ENCODE results near the gene HIPK4. TPM values are rescaled to one million over a fixed set of nuclear protein-coding genes. Genes with fewer than 3 reads are reported as not detected.
"Not testable (repeated sequence)": the region's sequence is repeated elsewhere in the genome, so short reads cannot be mapped to it uniquely, and the experiment has no call there.

HIPK4 gene
- total RNA-seq, 1 donor from 2014 or later = 0.72 TPM

DNA sequence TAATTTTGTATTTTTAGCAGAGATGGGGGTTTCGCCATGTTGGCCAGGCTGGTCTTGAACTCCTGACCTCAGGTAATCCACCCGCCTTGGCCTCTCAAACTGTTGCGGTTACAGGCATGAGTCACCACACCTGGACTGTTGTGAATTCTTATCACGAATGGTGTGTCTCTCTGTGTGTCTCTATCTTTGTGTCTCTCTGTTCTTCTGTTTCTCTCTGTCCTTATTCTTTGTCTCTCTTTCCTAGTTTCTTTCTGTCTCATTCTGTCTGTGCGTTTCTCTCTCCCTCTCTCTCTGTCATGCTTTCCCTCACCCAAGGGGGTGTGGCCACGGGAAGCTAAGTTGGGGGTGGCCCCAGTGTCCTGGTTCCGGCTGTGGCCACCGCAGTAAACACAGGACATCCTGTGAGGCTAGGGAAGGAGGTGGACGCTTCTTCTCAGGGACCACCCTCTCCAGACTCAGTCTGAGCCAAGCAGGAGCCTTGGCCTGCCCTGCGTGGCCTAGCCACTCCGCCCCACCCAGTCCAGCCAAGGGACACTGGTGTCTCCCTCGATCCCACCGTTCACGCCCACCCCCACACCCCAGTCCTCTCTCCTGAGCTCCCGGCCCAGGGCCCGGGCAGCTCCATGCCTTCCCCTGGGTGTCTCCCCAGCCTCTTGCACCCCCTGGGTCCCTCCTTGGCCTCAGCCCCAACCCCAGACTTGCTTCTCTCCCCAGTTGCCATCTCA lies 27.1 kb upstream of the HIPK4 start:
- peak; percentile 49 for DNase-seq (ENCODE audit: low spot score)

DNA sequence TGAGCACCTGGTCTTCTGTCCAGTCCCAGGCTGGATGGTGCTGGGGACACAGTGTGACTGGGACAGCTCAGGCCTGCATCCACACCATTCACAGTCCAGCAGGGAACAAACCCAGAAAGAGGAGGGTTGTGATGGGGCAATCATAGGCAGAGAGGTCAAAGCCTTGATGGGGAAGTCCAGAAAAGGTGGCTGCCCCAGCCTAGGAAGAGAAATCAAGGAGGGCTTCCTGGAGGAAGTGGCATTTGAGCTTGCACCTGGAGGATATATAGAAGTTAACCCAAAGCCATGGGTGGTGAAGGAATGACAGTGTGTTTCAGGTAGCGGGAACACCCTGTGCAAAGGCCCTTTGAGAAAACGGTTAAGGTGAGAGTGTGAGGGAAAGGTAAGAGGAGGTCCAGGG lies 25.8 kb upstream of the HIPK4 start:
- DNase-seq (ENCODE audit: low spot score) = no peak

DNA sequence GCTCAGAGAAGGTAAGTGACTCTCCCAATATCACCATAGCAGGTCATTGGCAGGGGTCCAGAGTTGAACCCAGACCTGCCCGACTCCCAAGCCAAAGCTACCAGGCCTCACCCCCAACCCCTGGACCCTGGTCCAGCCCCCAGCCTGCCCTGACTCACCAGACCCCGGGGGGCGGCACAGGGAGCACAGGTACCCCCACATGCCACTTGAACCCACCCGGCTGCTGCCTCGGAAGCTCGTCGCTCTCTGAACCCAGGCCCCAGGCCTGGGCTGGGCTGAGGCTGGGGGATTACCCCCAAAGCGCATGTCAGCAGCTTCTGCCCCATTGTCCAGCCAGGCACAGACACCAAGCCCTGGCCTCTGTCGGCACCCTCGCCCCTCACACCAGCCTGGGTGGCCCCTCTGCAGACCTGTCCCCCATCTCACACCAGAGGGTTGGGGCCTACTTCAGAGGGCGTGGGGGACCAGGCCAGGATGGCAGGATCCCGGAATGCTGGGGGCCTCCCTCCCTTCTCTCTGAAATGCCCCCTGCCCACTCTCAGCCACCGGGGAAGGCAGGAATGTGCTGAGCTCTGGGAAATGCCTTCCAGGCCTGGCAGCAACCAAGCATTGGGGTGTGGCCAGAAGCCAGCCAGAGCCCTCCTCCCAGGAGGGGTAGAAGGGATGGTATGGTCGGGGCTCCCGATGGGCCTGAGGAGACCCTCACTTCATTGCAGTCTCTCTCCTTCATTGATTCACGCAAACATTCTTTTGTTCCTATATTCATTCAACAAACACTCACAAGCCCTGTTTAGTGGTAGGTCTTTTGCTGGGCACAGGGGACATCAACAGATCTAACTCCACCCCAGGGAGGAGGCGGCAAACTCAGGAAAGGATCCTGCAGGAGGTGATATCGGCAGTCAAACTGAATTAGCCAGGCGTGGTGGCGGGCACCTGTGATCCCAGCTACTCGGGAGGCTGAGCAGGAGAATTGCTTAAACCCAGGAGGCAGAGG lies 24.9 kb upstream of the HIPK4 start:
- DNase-seq (ENCODE audit: low spot score) = peak; percentile 35

DNA sequence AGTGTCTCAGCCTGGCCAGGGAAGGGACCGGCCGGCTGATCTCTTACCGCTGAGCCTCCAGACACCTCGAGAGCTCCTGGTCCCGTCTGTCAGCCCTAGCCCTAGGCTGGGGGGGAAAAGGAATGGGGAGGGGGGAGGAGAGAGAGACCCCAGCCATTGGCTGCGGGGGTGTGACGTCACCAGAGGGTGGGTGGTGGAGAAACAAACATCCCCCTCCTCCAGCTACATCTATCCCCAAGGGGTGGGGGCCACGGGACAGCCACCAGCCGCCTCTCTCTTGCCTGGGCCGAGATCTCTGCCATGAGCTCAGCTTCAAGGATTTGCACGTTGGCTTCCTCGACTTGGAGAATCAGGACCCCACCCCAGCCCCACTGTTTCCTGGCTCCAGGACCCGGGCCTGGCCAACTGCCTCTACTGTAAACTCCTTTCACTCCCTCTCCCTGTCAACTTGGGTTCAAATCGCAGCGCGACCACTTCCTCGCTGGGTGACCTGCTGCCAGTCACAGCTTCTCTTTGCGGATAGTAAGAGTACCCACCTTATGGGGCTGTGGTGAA lies 23.4 kb upstream of the HIPK4 start, which contains the start of gene PRX:
TSS of gene PRX (minus strand) at position 88 of the 555 bp plus-strand sequence. CDS start 5,446 bp downstream, outside the sequence.
- peak; percentile 33 for DNase-seq (ENCODE audit: low spot score)

DNA sequence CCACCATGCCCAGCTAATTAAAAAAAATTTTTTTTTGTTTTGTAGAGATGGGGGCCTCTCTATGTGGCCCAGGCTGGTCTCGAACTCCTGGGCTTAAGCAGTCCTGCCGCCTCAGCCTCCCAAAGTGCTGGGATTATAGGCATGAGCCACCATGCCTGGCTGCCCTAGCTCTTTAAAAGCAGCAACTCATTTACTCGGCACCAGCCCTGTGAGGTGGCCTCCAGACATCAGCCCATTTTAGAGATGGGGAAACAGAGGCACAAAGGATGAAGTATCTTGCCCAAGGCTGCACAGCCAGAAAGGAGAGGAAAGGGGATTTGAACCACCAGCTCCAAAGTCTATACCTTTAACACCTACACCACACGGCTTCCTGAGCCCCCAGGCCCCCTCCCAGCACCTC lies 22.9 kb upstream of the HIPK4 start:
- no peak for DNase-seq (ENCODE audit: low spot score)

DNA sequence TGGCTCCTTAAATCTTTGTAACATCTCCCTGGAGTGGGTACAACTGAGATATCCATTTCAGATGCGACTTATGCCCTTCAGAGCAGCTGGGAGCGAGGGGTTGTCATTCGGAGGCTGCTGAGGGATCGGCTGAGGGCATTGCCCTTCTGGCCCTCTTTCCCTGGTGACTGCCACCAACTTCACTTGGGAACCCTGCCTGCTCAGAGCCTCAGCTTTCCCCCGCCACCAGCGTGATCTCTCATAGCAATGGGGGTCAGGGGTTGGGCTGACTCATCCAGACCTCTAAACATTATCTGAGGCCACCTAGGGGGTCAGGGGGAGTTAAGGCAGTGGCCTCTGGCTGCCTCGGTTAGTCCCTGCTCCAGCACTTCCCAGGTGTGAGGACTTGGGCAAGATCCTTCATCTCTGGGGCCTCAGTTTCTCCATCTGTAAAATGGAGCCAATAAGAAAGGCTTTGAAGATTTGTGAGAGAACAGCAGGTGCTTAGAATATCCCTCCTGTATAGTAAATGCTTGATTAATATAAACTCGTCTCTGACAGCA lies 22.0 kb upstream of the HIPK4 start:
- no peak for DNase-seq (ENCODE audit: low spot score)

DNA sequence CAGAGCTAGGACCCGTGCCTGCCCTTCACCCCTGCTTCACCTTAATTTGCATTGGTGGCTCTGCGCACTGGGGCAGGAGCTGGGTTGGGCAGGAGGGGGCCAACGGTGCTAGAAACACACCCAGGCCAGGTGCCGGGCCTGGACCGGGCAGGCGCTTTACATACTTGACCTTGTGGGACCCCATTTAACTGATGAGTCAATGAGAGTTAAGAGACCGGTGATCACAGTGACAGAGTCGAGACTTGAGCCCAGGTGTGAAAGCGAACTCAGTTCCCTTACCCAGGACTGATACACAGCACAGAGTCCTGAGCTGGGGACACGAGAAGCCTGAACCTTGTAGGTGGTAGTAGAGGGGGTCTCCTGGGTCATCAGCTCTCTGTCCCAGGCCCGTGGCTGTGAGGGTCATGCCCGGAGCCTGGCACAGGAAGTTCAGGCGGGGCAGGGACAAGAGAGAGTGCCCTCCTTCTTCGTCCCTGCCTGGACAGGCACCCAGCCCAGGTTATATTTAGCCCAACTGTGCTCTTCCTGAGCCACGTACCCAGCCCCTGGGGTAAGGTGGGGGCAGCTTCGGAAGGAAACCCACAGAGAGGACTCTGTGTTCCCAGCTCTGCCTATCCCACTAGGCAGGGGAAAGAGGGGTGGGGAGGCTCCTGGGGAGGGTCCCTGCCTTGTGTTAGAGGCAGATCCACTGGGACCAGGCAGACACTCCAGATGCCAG lies 21.3 kb upstream of the HIPK4 start:
- DNase-seq (ENCODE audit: low spot score) = no peak

DNA sequence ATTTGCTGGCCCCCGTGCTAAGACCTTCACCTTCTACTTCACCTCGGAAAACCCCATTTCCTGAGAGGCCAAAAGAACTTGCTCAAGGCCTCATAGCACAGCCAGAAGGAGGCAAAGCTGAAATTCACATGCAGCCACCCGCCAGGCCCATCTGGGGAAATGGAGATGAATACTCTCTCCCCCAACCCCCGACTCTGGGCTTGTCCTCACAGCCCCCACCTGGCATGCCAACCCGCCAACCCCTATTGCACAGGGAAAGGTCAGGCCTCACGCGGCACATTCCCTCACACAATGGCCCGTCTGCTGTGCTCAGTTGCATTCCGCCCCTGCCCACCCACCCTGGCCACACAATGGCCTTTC lies 20.0 kb upstream of the HIPK4 start:
- DNase-seq (ENCODE audit: low spot score) = no peak

DNA sequence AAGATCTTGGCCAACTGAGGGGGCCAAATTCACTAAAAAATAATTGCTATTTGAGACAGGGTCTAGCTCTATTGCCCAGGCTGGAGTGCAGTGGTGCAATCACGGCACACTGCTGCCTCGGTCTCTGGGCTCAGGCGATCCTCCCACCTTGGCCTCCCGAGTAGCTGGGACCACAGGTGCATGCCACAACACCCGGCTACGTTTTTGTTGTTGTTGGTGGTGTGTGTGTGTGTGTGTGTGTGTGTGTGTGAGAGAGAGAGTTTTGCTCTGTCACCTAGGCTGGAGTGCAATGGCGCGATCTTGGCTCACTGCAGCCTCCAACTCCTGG lies 18.6 kb upstream of the HIPK4 start:
- DNase-seq (ENCODE audit: low spot score) = not testable (repeated sequence)

DNA sequence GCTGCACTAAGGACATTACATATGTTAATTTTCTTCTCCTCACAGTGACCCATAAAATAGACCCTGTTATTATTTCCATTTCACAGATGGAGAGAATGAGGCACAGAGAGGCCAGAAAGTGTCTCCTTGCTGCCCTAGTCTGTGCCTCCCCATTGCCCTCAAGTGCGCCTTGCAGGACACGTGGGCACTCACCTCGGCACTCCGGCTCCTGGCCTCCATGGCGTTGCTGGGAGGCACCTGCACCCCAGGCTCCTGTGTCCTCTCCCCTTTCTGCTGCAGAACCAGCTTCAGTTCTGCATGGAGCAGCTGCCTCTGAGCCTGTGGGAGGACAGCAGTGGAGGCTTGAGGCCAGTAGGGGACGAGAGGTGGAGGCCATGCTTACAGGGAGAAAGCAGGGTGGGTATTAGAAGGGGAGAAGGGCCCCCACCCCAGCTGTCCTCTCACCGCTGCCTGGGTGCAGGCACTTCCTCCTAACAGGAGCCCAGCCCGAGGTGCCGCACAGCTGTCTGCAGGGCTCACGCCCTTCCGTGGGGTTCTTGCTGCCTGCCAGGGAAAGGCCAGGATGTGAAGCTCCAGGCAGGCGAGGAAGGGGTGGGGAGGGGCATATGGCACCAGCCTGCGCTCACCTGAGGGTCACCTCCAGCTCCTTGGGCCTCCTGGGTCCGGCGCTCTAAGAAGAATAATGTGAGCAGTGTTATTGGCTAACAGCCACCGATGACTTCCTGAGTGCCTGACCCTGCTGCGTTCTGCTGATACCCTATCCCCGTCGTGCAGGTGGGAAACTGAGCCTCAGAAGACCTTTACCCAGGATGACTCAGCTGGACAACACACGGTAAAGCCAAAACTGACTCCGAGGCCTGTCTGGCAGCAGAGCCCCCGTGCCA lies 18.0 kb upstream of the HIPK4 start:
- no peak for DNase-seq (ENCODE audit: low spot score)

DNA sequence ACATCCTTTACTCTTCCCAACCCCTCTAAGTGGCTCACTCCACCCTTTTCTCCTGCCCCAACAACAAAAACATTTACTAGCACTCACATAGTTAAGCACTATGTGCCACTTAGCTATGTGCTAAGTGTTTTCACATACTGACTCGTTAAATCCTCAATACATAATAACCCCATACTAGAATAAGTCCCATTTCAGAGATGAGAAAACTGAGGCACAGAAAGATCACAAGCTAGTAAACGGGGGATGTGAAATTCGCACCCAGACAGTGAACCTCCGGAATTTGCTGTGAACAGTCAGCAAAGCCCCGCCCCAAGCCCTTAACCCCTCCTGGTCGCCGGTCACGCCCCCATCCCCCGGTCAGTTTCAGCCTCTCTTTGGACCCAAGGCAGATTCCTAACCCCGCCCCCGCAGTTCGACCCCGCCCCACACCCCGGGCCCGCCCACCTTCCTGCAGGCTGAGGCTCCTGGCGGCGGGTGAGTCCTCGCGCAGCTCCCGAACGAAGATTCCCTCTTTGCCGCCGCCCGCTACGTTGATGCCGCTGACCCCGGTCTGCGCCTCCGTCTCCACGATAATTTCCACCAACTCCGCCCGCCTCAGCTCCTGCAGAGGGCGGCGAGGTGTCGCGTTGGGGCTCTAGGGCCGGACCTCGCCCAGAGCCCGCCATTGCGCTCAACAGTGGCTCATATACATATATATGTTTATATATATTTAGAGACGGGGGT lies 13.4 kb upstream of the HIPK4 start:
- peak; percentile 88 for DNase-seq (ENCODE audit: low spot score)

DNA sequence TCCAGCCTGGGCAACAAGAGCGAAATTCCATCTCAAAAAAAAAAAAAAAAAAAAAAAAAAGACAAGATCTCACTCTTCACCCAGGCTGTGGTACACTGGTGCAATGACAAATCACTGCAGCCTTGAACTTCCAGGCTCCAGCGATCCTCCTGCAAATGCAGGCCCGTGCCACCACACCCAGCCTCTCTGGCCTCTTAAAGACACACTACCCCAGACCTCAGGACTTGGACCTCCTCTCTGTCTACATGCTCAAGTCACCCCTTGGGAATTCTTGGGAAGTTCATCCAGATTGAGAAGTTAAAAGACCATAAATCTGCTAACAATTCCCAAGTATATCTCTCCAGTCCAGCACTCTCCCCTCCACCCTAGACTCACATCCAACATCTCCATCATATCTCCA lies 10.6 kb upstream of the HIPK4 start:
- DNase-seq (ENCODE audit: low spot score) = no peak

DNA sequence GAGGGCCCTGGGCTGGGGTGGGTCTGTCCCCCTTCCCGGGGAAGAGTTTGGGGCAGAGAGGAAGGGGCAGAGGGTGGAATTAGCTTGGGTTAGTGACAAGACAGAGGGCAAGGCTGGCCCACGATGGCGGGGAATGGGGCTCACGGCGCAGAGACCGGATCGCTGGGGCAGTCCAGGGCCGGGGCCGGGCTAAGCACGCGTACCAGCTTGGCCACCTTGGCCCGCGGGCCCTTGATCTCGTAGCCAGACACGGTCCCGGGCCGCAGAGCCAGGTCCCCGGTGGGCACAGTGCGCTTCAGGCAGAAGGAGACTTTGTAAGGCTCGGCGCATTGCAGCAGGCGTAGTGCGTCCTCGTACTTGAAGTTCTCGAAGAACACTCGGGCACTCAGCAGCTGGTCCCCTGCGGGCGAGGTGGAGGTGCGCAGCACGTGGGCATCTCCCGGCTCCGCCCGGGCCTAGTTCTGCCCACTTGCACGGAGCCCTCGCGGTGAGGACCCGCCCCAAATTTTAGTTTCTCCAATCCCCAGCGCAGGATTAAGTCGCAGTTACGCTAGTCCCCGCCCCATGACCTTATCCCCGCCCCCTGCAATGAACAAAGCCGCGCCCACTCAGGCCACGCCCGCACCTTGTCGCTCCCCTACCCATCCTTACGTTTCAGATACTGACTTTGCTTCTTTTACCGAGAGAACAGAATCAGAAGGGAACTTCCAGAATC lies 8.6 kb upstream of the HIPK4 start:
- peak; percentile 43 for DNase-seq (ENCODE audit: low spot score)

DNA sequence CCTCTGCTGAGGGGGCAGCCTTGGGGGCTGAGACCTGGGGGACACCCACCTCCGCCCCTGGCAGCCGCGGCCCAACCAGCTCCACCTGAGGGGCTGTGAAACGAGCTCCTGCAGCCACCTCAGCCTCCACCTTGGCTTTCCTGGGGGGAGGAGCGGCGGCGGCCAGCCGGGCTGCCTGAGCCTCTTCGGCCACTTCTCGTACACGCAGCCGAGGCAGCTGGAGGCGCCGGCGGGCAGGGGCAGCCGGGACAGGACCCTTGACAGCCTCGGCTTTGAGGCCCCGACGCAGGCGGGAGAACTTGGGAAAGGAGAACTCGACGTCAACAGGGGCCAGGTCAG lies 7.6 kb upstream of the HIPK4 start:
- no peak for DNase-seq (ENCODE audit: low spot score)

DNA sequence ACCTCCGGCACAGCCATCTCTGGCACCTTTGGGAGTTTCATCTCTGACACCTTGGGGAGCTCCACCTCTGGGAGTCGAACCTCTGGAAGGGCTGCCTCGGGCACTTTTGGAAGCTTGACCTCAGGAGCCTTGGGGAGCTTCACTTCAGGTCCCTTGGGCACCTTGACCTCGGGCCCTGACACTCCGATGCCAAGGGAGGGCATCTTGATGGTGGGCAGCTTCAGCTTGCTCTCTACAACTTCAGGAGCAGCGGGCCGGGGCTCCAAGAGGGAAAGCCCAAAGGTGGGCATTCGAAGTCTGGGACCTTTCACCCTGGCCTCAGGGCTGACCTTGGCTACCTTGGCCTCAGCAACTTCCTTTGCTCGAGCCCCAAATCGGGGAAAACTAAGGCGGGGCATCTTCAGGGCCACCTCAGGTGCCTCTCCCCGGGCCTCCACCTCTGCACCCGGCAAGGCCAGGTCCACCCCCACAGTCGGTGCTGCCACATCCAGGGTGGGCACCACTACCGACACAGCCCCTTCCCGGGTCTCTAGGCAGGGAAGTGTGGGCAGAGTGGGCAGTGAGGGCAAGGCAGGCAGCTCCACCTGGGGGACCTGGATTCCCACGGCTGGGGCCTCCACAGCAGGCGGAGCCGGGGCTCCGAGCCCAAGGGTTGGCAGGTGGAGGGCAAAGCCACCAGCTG lies 7.0 kb upstream of the HIPK4 start:
- no peak for DNase-seq (ENCODE audit: low spot score)

DNA sequence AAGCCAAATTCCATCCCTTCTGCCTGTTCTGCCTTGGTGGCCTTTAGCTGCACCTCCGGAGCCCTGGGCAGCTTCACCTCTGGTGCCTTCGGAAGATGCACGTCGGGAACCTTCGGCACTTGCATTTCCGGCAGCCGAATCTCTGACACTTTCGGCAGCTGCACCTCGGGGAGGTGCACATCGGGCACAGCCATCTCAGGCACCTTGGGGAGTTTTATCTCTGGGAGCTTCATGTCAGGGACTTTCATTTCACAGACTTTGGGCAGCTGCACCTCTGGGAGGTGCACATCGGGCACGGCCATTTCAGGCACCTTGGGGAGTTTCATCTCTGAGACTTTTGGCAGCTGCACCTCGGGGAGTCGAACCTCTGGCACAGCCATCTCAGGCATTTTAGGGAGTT lies 6.0 kb upstream of the HIPK4 start:
- DNase-seq (ENCODE audit: low spot score) = no peak

DNA sequence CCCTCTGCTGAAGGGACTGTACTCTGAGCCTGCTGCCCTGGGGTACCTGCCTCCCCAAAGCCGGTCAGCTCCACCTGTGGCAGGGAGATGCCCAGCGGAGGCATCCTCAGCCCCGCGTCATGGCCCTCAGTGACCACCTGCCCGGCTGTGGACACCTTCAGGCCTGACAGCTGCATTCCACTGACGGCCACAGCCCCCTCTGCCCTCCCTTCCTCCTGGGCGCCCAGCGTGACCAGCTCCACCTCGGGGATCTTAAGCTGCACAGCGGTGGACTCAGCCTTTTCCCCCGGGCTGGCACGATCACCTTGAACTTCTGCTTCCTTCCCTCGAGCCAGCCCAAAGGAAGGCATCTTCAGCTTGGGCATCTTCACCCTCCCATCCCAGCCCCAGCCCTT lies 4.8 kb upstream of the HIPK4 start:
- no peak for DNase-seq (ENCODE audit: low spot score)

DNA sequence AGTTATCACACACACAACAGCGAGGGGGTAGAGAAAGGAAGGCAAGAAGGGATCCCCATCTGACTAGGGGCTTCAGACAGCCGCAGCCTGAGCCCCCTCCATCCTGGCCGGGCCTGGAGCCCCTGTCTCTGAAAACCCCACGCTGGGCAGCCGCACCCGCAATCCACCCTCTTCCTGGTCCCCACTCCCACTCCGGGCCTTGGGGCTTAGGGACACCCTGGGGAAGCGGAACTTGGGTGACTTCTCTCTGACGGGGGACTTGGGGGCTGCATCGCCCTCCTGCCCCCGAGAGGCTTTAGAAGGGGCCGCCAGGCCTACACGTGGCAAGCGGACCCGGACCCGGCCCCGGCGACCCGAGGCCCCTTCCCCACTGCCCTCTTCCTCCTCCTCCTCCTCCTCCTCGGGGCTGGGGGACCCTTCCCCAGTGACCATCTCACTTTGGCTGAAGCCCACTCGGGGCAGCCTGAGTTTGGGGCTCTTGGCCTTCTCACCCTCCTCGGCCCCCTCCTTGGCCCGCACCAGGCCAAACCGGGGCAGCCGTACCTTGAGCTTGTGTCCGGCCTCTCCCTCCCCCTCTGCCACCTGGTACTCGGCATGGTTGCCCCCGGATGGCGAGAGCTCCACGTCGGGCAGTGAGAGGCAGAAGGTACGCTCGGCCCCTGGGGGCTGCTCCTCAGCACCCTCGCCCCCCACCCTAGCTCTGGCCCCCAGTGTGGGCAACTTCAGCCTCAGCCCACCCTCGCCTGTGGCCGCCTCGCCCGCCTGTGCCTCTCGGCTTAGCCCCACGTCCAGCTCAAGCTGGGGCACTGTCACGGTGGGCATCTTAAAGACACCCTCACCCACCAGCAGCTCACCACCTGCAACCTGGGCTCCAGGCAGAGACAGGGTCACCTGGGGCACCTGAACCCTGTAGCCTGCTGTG lies 4.2 kb upstream of the HIPK4 start:
- DNase-seq (ENCODE audit: low spot score) = no peak

Measured in umbilical cord (tissue), 2 donors.